Sigmoid colon (tissue), 4 donors: ENCODE measurements around the gene FLT1.

Source experiments
- CTCF ChIP-seq, 4 experiments: fragments of 450-650 bp in 3 of 4; fragments of 200-600 bp in 1 of 4; IDR thresholded peaks; one replicate each; pipeline ENCODE4 v1.5.1; 2016 to 2019; ENCODE audit warnings: antibody characterized with exemption in 4 of 4, mild to moderate bottlenecking in 3 of 4, moderate library complexity in 2 of 4
- POLR2A ChIP-seq, 2 donors: fragments of 450-650 bp; IDR thresholded peaks; one replicate each; pipeline ENCODE4 v1.6.1; 2016; ENCODE audit warnings: antibody characterized with exemption in 2 of 2, mild to moderate bottlenecking in 2 of 2, moderate library complexity in 2 of 2
- POLR2AphosphoS5 ChIP-seq, 4 donors: sonication (generic); formaldehyde crosslinking; IDR thresholded peaks; one replicate each; pipeline ENCODE4 v1.6.1; 2017; ENCODE audit warnings: antibody characterized with exemption in 4 of 4

GRCh38 chr13:28464861-28465460, 30.0 kb downstream of the FLT1 start:
- TF ChIP-seq CTCF (IDR thresholded peaks at IDR 0.05) (no peak), POLR2AphosphoS5 (IDR thresholded peaks at IDR 0.05) (no peak), POLR2A (IDR thresholded peaks at IDR 0.05) (no peak)
